GM19238 (cell line): ENCODE data around the gene TACR2.

Experiments
- DNase-seq: peaks from one replicate; pipeline ENCODE4 v3.0.0; 2011; ENCODE audit warnings: low spot score; ENCODE audit not compliant: insufficient read length

The TACR2 gene

GRCh38 chr10:69416695-69417094, at the start of gene TACR2:
Gene TACR2 (minus strand): TSS chr10:69416918. CDS start chr10:69416323, 595 bp downstream.
- DNase-seq, result no peak

DNA sequence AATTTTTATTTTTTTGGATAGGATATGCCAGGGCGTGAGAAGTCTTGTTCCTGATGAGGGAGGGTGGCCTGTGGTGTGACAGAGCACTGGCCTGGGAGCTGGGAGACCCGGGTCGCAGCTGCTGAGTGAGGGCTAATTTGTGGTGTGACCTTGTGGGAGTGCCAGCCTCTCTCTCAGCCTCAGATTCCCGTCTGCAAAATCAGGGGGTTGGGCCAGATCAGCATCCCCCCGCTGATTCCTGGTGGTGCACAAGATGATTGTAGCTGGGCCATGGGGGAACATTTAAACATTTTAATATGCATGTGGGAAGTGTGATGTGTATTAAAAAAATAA, 49.4 kb upstream of the TACR2 start:
- DNase-seq, result no peak

DNA sequence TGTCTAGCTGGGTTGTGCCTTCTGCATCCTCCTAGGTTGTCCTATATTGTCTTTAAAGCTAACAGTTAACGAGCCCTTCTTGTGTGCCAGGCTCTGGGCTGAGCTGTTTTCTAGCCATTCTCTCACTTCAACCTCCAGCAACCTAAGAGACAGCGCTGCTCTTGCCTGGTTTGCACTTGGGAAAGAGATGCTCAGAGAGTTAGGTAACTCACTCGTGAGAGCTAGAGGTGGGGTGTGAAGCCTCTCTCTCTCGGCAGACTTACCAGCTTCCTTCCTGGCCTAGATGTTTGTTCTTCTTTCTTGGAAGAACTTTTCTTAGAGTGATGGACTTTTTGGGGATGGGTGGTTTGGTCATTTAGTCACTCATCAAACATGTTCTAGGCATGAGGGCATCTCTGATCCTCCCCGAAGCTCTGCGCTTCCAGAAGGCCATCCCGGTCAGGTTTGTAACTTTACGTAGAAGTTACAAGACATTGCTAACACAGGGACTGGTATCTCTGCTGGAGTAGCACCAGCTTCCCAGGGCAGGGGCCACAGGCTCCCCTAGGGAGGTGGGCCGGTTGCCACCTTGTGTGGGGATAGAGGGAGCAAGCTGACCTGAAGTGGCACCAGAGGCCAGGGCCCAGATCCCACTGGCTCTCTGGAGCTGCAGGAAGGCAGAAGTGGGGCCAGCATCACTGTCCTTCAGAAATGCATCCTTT, 48.9 kb upstream of the TACR2 start:
- no peak for DNase-seq

DNA sequence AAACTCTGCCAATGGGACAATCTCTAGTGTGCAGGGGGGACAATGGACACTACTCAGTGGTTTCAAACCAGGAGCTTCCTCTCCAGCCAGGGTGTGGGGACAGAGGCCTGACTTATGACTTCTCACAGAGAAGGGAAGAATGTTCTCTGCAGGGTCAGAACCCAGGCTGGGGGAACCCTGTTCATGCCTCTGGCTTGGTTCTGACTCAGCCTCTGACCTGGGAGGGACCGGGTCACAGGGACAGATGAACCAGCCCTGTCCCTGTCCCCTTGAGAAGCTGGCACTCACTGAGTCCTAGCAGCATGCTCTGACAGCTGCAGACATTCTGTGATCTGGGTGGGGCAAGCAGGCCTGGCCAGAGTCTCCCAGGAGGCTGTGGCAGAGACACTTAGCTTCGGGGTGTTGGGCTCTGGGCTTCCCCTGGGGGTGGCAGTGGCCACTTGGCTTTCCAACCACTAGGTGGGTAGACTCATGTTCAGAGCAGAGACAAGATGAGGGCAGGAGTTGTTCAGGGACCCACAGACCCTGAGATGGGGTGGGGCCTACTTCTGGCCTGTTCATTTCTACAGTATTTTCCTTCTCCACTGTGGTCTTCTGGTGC, 48.2 kb upstream of the TACR2 start:
- no peak for DNase-seq

- no peak for DNase-seq
Observed at GRCh38 chr10:69464401-69464800, 47.7 kb upstream of the TACR2 start.

DNA sequence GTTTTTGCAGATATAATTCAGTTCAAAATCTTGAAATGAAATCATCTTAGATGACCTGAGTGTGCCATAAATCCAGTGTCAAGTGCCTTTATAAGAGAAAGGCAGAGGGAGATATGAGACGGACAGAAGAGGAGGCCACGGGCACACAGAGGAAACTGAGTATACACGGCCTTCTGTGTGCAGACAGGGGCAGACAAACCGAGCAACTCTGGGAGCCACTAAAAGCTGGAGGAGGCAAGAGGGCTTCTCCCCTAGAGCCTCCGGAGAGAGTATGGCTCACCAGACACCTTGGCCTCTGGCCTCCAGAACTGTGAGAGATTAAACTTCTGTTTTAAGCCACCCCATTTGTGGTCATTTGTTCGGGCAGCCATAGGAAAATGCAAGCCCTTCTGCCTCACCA, 47.2 kb upstream of the TACR2 start:
- DNase-seq, result no peak

- no peak for DNase-seq
Observed at GRCh38 chr10:69461243-69462025, 44.7 kb upstream of the TACR2 start.

- no peak for DNase-seq
Observed at GRCh38 chr10:69460576-69461242, 44.0 kb upstream of the TACR2 start.

DNA sequence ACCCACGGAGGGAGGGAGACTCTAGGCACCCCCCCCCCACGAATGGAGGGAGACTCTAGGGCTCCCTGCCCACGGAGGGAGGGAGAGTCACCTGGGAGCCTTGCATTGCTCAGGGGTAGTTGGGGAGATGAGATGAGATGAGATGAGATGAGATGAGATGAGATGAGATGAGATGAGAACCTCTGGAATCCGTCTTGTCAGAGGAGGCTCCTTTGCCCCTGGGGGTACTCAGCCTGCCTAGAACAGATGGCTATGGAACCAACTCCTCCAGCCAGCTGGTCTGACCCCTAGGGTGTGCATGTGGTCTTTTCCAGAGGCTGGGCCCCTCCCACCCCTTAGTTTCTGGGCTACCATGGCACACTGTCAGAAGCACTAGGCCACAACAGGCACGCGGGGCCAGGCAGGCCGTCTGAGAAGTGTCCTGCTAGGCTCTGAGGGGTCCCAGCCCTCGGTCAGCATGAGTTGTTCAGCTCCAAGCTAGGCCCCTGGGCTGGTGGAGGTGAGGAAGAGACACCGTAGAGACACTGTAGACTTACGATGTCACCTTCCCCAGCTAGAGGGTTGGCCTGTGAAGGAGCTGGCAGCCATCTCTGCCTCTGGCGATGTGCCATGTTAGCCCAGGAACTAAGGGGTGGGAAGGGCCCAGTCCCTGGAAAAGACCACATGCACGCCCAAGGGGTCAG, 43.3 kb upstream of the TACR2 start:
- DNase-seq, result no peak

GRCh38 chr10:69459101-69459790, 42.5 kb upstream of the TACR2 start:
- no peak for DNase-seq

- DNase-seq, result no peak
Observed at GRCh38 chr10:69458430-69459100, 41.8 kb upstream of the TACR2 start.

DNA sequence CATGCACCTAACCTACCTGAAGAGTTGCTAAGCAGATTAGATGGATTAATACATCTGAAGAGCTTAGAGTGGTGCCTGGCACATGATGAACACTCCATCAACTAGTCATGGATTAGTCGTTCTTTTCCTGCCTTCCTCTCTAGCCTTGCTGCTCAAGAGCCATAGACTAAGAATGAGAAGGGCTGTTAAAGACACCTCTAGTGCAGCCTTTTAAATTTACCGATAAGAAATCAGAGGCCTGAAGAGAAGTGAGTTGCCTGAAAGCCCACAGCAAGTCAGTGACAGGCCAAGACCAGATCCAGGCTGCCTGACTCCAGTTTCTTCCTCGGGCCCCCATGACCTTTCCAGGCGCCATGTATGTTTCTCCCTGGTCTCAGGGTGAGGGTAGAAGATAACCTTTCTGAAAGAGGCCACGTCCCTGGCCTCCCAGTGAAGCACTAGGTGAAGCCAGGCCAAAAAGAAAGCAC, 41.1 kb upstream of the TACR2 start:
- no peak for DNase-seq

DNA sequence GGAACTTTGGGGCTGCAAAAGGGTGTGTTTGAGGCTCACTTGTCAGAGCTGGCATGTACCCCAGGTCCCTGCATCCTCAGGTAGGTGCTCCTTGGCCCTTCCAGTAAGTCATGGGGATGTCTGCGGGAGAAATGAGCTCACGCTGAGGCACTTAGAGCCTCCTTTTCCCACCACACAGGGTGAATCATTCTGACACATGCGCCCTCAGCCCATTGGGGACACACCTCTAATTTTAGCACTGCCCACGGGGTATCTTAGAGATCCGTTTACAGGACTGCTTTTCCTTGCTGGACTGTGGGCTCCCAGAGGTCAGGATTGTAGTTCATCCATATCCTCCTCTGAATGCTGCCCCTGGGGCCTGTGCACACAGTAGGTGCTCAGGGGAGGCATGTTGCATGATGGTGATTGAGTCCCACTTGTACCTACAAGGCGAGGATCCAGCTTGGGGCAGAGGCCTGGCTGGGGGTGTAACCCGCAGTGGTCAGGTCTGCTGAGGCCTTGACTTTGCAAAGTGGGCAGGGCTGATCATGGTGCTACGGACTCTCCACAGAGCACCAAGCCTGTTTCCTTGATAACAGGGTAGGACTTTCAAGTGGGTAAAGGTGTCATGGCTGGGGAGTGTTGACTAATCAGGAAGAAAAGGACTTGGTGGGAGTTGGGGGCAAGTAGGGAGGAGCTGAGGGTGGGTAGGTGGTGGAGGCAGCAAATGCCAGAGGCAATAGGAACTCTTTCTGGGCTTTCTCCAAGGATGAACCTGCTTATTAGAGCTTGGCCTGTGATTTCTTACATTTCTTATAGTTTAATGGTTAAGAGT, 40.4 kb upstream of the TACR2 start:
- no peak for DNase-seq

- DNase-seq, result no peak
Observed at GRCh38 chr10:69455006-69455763, 38.5 kb upstream of the TACR2 start.

DNA sequence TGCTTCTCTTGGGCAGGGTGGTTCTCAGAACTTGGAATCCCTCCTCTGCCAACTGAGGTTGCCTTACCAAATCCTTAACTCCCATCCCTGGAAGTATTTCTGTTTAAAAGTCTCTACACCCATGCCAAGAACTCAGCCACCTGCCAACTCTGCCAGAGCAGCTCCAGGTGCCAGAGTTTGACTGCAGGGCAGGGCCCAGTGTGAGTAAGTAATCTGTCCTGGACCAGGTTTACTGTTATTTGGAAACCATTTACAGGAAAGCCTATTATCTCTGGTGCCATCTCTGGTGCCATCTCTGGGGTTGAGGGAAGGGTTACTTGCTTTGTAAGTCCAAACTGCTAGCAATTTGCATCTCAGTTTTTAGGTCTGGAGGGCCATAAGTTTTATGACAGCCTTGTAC, 37.1 kb upstream of the TACR2 start:
- DNase-seq, result no peak

GRCh38 chr10:69452676-69453415, 36.1 kb upstream of the TACR2 start:
- no peak for DNase-seq

- DNase-seq, result no peak
Observed at GRCh38 chr10:69451784-69452251, 35.1 kb upstream of the TACR2 start.
